ENCODE measurements around the gene PLCB1. TPM values are rescaled to one million over a fixed set of nuclear protein-coding genes. Genes with fewer than 3 reads are reported as not detected.
A peak's percentile ranks its signal among the peaks of the same experiment; 100 is the strongest.
"Not testable (repeated sequence)": the region's sequence is repeated elsewhere in the genome, so short reads cannot be mapped to it uniquely, and the experiment has no call there.

PLCB1 gene
- total RNA-seq, 2 donors from 2014 or later: 8.5 to 10.9 TPM

DNA sequence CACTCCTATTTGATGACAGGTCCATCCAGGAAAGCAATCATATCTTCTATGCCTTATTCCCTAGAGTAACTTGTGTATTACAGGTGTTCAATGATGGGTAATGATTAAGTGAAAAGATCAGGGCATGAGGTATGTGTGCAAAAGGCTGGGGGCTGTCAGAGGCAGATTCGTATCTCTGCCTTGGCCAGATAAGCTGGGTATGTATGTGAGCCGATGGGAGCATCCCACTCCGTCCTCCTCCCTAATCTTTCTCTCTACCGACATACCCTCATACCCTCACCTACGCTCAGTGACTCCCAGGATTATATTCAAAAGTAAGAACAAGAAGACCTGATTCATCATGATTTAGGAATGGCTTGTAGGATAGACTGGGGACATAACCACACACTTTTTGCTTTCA is 238.7 kb downstream of the PLCB1 start:
- intact Hi-C loops (cut with DNase I, micrococcal nuclease): no loop called here

DNA sequence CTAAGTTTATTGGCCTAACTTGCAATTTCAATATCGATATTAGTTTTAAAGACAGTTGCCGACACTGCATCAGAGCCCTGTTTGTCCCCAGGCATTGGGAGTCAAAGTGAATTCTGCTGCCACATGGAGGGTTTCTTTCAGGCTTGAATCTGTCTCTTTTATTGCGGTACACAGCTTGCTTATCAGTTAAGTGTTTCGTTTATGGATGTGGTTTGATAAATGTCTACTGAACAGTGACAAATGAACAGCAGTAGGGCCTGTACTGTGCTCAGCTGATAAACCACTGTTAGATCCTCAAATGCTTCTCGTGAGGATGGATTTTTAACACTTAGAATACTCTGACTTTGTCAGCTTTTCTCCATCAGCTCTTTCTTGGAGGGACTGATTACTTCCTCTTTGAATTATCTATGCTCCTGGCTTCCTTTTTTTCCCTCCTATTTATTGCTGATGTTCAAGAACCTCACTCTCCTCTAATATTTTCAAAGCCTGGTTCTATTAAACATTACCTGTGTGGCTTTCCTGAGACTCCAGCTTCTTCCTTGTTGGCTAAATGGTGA is 240.8 kb downstream of the PLCB1 start:
- DNase-seq: no peak
- intact Hi-C loops (cut with DNase I, micrococcal nuclease): no loop called here
- no peak for ATAC-seq

More for the DNA sequence above, 238.7 kb downstream of the PLCB1 start:
- no peak for ATAC-seq
- no peak for DNase-seq

DNA sequence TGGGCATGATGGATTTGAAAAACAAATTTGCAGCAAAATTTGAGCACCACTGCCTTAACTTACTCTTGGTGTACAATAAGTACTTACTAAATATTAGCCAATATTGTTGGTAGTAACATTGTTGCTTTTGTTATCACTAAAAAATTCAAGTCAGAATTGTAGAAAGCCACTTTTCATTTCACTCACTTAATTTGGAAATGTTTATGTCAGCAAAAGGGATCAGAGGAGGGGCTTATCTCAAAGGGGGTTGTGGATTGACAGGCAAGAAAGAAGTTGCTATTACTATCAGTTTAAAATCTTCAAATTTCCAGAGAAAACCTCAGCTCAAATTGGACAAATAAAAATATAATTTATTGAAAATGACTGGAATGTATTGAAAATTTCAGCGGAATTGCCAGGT is 241.5 kb downstream of the PLCB1 start:
- DNase-seq (no peak), ATAC-seq (no peak)
- intact Hi-C loops (cut with DNase I, micrococcal nuclease): no loop called here

DNA sequence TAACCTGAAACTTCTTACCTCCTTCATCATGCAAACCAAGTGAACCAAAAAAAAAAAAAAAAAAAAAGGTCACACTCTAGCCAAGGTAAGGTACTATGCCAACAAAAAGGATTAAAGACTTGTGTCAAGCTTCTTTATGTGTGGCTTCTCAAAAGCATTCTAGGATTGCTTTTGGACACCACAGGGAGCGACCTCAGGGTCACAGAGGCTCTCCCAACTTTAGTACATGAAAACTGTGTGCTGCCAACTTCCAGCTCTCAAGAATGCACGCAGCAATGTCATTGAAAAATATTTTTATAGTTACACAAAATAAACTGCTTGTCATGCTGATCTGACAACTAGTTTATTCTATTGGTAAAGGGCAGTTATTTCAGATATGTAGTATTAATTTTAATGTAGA is 243.8 kb downstream of the PLCB1 start:
- intact Hi-C loops (cut with DNase I, micrococcal nuclease): no loop called here
- no peak for ATAC-seq
- no peak for DNase-seq

DNA sequence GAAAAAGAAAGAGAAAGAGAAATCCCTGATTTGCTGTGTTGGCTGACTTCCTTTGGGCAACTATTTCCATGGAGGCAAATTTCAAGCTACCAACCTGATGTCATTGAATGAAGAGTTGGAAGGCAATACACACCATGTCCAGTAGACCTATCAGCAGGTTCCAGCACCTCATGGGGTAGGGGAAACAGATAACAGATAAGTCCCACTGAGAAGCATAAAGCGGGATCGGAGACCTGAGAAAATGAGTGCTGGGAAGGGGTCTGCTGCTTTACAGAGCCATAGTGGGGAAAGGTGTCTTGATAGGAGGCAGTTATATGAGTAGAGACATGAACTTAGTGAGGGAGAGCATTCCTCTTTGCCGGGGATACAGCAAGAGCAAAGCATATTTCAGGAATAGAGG is 244.9 kb downstream of the PLCB1 start:
- DNase-seq (no peak), ATAC-seq (no peak)
- intact Hi-C loops (cut with DNase I, micrococcal nuclease): no loop called here

DNA sequence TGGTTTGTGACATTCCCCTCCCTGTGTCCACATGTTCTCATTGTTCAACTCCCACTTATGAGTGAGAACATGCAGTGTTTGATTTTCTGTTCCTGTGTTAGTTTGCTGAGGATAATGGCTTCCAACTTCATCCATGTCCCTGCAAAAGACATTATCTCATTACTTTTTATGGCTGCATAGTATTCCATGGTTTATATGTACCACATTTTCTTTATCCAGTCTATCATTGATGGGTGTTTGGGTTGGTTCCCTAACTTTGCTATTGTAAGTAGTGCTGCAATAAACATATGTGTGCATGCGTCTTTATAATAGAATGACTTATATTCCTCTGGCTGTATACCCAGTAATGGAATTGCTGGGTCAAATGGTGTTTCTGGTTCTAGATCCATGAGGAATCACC is 247.1 kb downstream of the PLCB1 start:
- ATAC-seq; intact Hi-C loops (cut with DNase I, micrococcal nuclease); DNase-seq: not testable (repeated sequence)

DNA sequence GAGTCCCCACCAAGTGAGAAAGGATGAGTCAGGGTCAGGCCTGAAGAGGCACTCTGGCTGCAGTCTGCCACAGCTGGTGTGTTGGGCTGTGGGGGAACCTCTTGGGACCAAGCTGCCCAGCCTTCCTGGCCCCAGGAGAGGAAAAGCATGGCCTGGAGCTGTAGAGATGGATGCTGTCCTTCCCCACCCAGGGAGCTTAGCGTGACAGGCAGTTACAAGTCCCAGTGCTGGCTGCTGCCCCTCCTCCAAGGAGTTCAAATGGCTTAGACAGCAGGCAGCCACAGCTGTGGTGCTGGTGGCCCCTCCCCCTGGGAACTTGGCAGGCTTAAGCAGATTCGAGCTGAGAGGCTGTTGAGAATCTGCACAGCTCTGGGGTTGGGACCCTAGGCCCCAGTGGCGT is 253.2 kb downstream of the PLCB1 start:
- no peak for ATAC-seq
- DNase-seq: peak in 1 of 2 donors; percentile 10
- intact Hi-C loops (cut with DNase I, micrococcal nuclease): no loop called here

DNA sequence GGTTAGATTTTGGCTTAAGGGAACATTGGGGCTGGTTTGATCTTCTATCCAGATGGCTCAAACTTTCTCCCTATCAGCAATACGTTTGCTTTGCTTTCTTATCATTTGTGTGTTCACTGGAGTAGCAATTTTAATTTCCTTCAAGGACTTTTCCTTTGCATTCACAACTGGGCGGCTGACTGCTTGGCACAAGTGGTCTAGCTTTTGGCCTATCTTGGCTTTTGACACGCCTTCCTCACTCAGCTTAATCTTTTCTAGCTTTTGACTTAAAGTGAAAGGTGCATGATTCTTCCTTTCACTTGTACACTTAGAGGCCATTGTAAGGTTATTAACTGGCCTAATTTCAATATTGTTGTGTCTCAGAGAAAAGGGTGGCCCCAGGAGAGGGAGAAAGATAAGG is 254.9 kb downstream of the PLCB1 start:
- intact Hi-C loops (cut with DNase I, micrococcal nuclease): no loop called here
- ATAC-seq (no peak), DNase-seq (no peak)

DNA sequence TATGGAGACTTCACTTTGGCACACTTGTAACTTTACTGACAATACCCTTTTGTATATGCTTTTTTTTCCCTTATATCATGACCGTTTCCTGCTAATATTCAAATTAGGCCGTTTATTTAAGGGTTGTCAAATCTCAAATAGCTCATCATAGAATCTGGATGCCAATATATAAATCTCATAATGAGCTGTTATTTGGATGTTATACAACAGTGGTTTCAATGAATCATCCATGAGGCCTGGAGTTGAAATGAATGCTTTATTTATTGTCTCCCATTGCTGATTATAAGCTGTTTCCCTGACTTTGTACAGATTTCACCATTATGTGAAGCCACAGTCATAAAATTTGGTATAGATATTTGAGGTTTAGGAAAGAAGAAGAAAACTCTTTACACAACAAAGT is 256.1 kb downstream of the PLCB1 start:
- ATAC-seq (no peak), DNase-seq (no peak)
- intact Hi-C loops (cut with DNase I, micrococcal nuclease): no loop called here

DNA sequence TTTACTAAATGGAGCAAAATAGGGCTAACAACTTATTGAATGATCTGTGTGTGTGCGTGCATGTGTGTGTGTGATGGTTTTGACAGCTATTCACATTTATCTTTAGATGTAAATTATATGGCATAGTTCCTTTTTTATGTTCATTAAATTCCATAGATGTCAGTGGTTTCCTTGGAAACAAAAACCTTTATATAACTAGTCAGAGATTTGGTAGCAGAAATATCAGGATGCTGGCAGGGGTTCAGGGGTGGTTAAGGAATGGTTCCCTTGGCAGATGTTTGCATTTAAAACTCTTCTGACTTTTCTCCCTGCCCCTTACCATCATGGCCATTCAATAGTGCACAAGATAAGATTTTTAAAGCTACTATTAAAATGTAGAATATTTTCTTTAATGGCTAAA is 256.6 kb downstream of the PLCB1 start:
- ATAC-seq (no peak), DNase-seq (no peak)
- intact Hi-C loops (cut with DNase I, micrococcal nuclease): no loop called here

DNA sequence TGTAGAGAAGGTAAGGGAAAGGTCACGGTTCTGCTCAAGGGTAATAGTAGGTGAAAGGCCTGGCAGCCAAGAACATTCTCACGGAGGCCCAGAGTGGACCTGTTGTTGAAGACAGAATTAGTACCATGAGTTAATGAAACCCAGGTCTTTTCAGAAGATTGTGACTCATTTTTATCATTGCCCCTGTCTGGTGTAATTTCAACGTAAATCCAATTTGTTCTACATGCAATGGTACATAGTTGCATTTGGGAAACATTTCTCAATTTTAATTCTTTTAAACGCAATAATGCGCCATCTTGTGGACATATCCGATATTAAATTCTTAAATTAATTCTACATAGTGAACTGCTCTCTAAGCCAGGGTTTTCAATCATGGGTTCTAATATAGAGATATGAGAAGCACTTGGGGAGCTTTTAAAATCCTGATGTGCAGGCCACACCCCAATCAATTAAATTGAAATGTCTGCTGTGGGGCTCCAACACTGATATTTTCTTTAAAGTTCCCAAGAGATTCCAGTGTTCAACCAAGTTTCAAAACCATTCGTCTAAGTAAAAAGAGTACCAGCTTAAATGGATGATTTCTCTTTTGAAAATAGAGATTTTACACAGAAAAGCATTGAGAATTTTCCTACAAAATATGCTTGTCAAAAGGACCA is 257.4 kb downstream of the PLCB1 start:
- DNase-seq (no peak), ATAC-seq (no peak)
- intact Hi-C loops (cut with DNase I, micrococcal nuclease): loop anchor here in 1 of 2 donors (10.0 kb wide), 3 partner anchors 265 to 345 kb away; no protein-coding TSS in a partner anchor

DNA sequence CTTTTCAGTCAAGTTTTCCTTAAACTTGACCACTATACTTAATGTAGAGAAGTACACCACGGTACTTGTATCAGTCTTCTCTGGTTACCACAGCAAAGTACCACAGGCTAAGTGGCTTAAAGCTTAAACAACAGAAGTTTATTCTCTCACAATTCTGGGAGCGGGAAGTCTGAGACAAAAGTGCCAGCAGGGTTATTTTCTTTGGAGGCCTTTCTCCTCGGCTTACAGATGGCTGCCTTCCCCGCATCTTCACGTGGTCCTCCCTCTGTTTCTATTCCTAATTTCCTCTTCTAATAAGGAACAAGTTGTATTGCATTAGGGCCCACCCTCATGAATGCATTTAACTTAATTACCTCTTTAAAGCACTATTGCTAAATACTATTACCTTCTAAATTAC is 258.0 kb downstream of the PLCB1 start:
- ATAC-seq (no peak), DNase-seq (no peak)
- intact Hi-C loops (cut with DNase I, micrococcal nuclease): loop anchor here in 1 of 2 donors (10.0 kb wide), 3 partner anchors 265 to 345 kb away; no protein-coding TSS in a partner anchor

DNA sequence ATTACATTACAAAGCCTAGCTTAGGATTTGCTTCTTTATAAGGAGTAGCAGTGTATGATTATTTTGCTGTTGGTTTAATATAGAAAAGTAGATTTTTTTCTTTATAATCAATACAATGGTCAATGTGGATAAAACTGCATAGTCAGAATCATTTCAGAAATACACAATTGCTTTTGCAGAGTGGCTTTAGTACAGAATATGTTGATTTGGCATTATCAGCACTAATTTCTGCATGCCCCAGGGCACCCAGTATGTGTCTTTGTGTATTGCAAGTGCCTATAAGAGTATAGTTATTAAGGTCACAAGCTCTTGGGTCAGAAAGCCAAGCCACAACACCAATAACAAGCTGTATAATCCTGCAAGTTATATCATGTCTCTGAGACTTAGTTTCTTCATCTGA is 258.4 kb downstream of the PLCB1 start:
- no peak for DNase-seq
- ATAC-seq: no peak
- intact Hi-C loops (cut with DNase I, micrococcal nuclease): loop anchor here in 1 of 2 donors (10.0 kb wide), 3 partner anchors 266 to 346 kb away; no protein-coding TSS in a partner anchor

DNA sequence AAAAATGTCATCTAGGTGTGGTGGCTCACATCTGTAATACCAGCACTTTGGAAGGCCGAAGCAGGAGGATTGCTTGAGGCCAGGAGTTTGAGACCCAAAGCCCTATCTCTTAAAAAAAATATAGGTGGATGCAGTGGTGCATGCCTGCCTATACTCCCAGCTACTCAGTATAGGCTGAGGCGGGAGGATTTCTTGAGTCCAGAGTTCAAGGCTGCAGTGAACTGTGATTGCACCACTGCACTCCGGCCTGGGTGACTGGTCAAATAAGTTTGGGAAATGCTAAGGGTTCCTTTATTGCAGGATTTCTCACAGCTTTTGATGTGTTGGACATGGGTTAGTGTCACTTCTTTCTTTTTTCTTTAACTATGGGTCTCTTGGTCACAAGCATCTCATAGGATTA is 261.3 kb downstream of the PLCB1 start:
- intact Hi-C loops (cut with DNase I, micrococcal nuclease): loop anchor here in 1 of 2 donors (10.0 kb wide), 3 partner anchors 269 to 349 kb away; no protein-coding TSS in a partner anchor
- no peak for DNase-seq
- ATAC-seq: no peak

DNA sequence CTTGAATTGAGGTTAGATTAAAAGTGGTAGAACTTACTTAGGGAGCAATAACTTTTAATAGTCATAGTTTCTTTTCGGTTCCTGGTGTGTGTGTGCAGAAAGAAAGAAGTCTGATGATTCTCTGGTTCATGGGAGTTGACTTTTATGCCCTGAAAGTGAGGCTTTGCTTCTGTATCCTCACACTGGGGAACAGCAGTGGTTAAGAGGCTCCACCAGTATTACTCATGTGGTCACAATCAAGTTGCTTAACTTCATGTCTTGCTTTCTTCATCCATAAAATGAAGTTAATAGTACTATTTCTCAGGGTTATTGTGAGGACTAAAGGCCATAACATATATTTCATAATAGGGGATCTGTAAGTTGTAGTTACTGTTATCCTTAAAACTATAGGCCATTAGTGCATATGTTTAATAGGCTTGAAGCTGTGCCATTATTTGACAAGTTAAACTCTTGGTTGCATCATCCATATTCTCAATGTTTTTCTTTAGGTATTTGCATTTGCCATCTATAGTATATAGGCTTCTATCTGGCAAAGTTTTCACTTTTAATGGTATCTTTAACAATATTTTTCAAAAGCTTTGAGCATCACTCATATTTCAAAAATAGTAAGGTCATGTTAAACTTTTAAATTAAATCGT is 262.4 kb downstream of the PLCB1 start:
- intact Hi-C loops (cut with DNase I, micrococcal nuclease): loop anchor here in 1 of 2 donors (10.0 kb wide), 3 partner anchors 270 to 350 kb away; no protein-coding TSS in a partner anchor
- ATAC-seq (no peak), DNase-seq (no peak)

DNA sequence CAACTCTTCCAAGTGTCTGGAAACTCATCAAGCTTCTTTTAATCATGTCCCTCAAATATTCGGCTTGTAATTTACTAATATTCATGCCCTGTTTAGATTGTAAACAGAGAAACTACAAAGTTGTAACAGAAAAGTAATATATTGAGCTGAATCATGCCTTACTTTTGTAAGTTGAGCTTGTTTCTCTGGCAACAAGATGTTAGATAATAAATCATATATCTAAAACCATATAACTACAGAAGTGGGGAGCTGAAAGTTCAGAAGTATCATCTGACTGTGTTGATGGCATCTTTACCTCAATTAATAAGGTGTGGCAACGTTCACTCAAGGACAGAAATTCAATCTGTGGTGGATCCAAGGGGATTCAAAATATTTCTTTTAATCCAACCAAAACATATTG is 263.9 kb downstream of the PLCB1 start:
- no peak for DNase-seq
- no peak for ATAC-seq
- intact Hi-C loops (cut with DNase I, micrococcal nuclease): loop anchor here in 1 of 2 donors (10.0 kb wide), 3 partner anchors 271 to 351 kb away; no protein-coding TSS in a partner anchor

DNA sequence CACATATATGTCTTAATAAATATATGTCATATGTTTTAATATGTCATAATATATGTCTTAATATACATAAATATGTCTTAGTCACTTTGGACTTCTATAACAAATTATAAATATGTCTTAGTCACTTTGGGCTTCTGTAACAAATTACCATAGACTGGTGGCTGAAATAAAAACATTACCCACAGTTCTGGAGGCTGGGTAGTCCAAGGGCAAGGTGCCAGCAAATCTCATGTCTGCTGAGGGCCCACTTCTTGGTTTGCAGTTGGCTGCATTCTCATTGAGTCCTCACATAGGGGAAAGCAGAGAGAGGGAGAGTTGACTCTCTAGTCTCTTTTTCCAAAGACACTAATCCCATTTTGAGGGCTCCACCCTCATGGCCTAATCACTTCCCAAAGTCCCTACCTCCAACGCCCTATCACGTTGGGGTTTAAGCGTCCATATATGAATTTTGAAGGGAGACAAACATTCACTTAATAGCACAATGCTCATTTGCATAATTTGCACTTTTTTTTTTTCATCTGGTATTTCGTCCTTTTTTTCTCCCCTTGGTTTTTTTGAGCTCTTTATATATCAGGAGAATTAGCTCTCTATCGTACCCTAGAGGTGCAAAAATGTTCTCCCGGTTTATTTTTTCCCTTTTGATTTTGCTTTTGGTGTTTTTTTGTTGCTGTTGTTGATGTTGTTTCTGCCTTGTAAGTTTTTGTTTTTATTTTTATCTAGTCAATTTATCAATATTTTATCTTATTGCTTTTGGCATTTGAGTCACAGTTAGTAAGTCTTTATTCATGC is 266.4 kb downstream of the PLCB1 start:
- ATAC-seq (no peak), DNase-seq (no peak)
- intact Hi-C loops (cut with DNase I, micrococcal nuclease): loop anchor here in 1 of 2 donors (10.0 kb wide), 3 partner anchors 274 to 354 kb away; no protein-coding TSS in a partner anchor

DNA sequence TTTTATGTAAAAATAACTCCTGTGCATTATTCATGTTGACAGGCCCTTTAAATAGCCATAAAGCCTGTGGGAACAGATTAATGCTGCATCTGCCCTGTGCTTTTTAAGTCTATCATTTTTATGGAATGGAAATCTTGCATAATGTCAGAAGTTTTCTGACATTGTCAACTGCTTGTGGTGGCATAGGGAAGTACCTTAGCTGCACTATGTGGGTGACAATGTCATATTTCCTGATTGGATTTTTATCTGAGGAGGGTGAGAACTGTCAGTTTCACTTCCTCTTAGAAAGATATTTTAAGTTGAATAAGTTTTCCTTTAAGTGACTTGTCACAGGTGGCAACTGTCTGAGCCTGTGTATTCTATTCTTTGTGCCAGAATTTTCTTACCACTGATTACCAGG is 267.9 kb downstream of the PLCB1 start:
- no peak for ATAC-seq
- intact Hi-C loops (cut with DNase I, micrococcal nuclease): loop anchor here in 1 of 2 donors (10.0 kb wide), 3 partner anchors 275 to 355 kb away; no protein-coding TSS in a partner anchor
- no peak for DNase-seq

DNA sequence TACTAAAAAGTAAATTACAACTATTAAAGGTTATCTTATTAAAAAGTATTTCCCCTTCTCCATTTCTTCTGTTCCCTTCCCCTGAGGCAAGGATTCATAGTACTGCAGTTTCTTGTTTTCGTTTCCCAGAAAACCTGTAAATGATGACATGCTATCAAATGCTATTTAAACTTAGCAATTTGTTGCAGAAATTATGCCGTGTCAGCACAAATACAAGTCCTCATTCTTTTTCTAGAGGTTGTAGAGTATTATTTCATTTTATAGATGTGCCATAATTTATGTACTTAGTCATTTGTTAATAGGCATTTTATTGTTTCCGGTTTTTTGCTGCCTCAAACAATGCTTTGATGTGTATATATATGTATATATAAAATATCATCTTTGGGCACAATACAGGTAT is 268.4 kb downstream of the PLCB1 start:
- DNase-seq (no peak), ATAC-seq (no peak)
- intact Hi-C loops (cut with DNase I, micrococcal nuclease): no loop called here
